Measurements from ENCODE around the gene FAM3C.

The FAM3C gene

DNA sequence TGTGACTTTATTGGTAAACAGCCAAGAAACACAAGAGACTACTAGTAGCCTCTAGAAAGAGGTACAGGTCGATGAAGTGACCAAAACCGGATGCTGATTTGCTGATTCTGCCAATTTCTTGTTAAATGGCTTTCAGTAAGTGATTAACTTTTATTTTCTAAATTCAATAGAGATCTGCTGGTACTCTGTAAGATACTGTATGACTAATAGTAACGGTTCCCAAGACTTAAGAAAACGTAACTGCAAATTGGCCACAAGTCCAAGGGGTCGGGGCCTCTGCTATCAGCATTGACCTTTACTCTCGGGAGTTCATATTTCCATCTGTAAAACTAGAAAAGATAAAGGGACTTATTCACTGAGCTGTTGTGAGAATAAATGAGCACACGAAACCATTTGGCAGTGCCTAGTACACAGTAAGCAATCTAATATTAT lies 1.4 kb downstream of the FAM3C start:
- Histone ChIP-seq H2AFZ (no peak overlapping the region), H3K4me2 (ENCODE audit: low read length) (no peak overlapping the region), H3K9ac (no peak overlapping the region), H3K27ac (no peak overlapping the region), H3K36me3 (ENCODE audit: control insufficient read depth, insufficient read depth, low read length) (no peaks in the 10 kb centered on the region), H3K9me3 (ENCODE audit: control insufficient read depth, low read length) (no peaks in the 10 kb centered on the region), H3K4me3 (ENCODE audit: low read depth, low read length) (no peak overlapping the region), H3K27me3 (ENCODE audit: control insufficient read depth, insufficient read depth, low read length) (no peaks in the 10 kb centered on the region), H3K4me1 (no peaks in the 10 kb centered on the region), H3K79me2 (peaks cover 20% of the 10 kb centered on the region)
- TF ChIP-seq, protein P1, sequence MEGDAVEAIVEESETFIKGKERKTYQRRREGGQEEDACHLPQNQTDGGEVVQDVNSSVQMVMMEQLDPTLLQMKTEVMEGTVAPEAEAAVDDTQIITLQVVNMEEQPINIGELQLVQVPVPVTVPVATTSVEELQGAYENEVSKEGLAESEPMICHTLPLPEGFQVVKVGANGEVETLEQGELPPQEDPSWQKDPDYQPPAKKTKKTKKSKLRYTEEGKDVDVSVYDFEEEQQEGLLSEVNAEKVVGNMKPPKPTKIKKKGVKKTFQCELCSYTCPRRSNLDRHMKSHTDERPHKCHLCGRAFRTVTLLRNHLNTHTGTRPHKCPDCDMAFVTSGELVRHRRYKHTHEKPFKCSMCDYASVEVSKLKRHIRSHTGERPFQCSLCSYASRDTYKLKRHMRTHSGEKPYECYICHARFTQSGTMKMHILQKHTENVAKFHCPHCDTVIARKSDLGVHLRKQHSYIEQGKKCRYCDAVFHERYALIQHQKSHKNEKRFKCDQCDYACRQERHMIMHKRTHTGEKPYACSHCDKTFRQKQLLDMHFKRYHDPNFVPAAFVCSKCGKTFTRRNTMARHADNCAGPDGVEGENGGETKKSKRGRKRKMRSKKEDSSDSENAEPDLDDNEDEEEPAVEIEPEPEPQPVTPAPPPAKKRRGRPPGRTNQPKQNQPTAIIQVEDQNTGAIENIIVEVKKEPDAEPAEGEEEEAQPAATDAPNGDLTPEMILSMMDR (IDR thresholded peaks at IDR 0.05), result no peak

DNA sequence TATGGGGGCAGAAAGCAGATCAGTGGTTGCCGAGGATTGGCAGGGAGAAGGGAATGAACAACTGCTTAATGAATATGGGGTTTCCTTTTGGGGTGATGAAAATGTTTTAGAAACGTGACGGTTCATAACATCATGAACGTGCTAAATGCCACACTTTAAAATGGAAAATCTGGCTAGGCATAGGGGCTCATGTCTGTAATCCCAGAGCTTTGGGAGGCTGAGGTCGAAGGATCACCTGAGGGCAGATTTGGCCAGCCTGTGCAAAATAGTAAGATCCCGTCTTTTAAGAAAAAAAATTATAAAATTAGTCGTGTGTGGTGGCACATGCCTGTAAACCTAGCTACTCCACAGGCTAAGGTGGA lies 3.1 kb downstream of the FAM3C start:
- Histone ChIP-seq H3K9ac (no peak overlapping the region), H2AFZ (no peak overlapping the region), H3K9me3 (ENCODE audit: control insufficient read depth, low read length) (no peaks in the 10 kb centered on the region), H3K36me3 (ENCODE audit: control insufficient read depth, insufficient read depth, low read length) (no peaks in the 10 kb centered on the region), H3K4me1 (no peaks in the 10 kb centered on the region), H3K4me3 (ENCODE audit: low read depth, low read length) (no peak overlapping the region), H3K4me2 (ENCODE audit: low read length) (no peak overlapping the region), H3K79me2 (peaks cover 20% of the 10 kb centered on the region), H3K27me3 (ENCODE audit: control insufficient read depth, insufficient read depth, low read length) (no peaks in the 10 kb centered on the region), H3K27ac (no peak overlapping the region)
- TF ChIP-seq, protein P1 (IDR thresholded peaks at IDR 0.05), result no peak

DNA sequence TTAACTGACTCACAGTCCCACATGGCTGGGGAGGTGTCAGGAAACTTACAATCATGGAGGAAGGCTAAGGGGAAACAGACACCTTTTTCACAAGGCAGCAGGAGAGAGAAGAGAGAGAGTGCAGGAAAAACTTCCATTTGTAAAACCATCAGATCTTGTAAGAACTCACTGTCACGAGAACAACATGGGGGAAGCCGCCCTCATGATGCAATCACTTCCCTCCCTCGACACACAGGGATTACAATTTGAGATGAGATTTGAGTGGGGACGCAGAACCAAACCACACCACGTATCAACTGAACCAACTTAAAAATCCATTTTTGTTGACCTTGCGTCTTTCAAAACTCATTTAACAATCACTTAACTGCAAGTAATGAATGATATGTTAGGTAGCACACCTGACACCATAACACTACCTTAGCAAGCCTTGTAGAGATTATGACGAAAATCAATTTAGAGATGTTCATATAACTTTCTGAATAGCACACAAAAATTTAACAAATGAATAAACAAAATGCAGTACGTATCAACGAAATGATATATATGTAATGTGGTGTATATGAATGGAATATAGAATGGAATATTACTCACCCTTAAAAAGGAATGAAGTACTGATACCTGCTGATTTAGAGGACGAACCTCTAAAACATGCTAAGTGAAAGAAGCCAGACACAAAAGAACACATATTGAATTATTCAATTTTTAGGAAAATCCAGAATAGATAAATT lies 3.7 kb downstream of the FAM3C start:
- Histone ChIP-seq H3K9me3 (ENCODE audit: control insufficient read depth, low read length) (no peaks in the 10 kb centered on the region), H3K4me2 (ENCODE audit: low read length) (no peak overlapping the region), H3K36me3 (ENCODE audit: control insufficient read depth, insufficient read depth, low read length) (no peaks in the 10 kb centered on the region), H3K79me2 (peaks cover 20% of the 10 kb centered on the region), H3K27ac (no peak overlapping the region), H2AFZ (no peak overlapping the region), H3K4me1 (no peaks in the 10 kb centered on the region), H3K27me3 (ENCODE audit: control insufficient read depth, insufficient read depth, low read length) (no peaks in the 10 kb centered on the region), H3K9ac (no peak overlapping the region), H3K4me3 (ENCODE audit: low read depth, low read length) (no peak overlapping the region)
- TF ChIP-seq, protein P1 (IDR thresholded peaks at IDR 0.05), result no peak

DNA sequence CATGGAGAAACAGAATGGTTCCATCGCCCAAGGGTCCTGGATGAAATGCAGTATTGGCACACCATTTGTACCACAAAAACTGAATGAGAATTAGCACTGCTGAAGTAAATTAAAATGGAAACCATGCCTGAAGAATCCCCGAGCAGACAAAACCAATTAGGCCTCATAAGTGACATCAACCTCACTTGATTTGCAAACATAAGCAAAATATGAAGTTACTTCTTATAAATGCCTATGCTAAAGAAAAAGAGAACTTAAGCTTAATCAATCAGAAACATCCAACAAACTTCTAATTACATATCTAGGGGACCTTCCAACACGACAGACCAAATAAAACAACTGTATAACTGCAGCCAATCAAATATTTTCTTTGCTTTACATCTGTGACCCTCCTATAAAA lies 4.4 kb downstream of the FAM3C start:
- peaks cover 20% of the 10 kb centered on the region for H3K79me2 ChIP-seq
- no peaks in the 10 kb centered on the region for H3K9me3 ChIP-seq (ENCODE audit: control insufficient read depth, low read length)
- TF ChIP-seq, protein P1 (IDR thresholded peaks at IDR 0.05), result no peak
- H3K4me1 ChIP-seq, result no peaks in the 10 kb centered on the region
- no peak overlapping the region for H2AFZ ChIP-seq
- H3K4me2 ChIP-seq (ENCODE audit: low read length), result no peak overlapping the region
- no peak overlapping the region for H3K9ac ChIP-seq
- H3K36me3 ChIP-seq (ENCODE audit: control insufficient read depth, insufficient read depth, low read length), result no peaks in the 10 kb centered on the region
- no peak overlapping the region for H3K4me3 ChIP-seq (ENCODE audit: low read depth, low read length)
- no peak overlapping the region for H3K27ac ChIP-seq
- no peaks in the 10 kb centered on the region for H3K27me3 ChIP-seq (ENCODE audit: control insufficient read depth, insufficient read depth, low read length)

DNA sequence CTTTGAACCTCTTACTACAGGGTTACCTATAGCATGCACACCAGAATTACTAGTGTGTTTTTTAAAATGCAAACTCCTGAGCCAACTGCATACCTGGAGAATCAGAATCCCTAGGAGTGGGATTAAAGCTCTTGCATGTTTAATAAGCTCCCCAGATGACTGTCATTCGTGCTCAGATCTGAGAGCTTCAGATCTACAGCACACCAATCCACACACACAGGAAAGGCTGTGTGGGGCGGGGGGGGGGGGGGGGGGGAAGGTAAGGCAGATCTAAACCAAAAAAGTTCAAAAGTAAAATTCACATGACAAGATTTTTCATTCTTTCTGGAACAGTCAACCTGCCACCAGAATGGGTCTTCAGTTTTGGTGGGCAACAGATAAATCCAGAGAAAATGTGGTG lies 5.5 kb downstream of the FAM3C start:
- Histone ChIP-seq H3K4me1 (no peaks in the 10 kb centered on the region), H3K27me3 (ENCODE audit: control insufficient read depth, insufficient read depth, low read length) (no peaks in the 10 kb centered on the region), H3K36me3 (ENCODE audit: control insufficient read depth, insufficient read depth, low read length) (no peaks in the 10 kb centered on the region), H3K27ac (no peak overlapping the region), H3K4me3 (ENCODE audit: low read depth, low read length) (no peak overlapping the region), H3K4me2 (ENCODE audit: low read length) (no peak overlapping the region), H3K79me2 (peaks cover 23% of the 10 kb centered on the region), H2AFZ (no peak overlapping the region), H3K9ac (no peak overlapping the region), H3K9me3 (ENCODE audit: control insufficient read depth, low read length) (no peaks in the 10 kb centered on the region)
- TF ChIP-seq, protein P1 (IDR thresholded peaks at IDR 0.05), result no peak

Data from parathyroid adenoma (tissue), 2 donors.